Suppressor macrophage treated with lipopolysaccharide for 1 hour (primary cell): ENCODE results near the gene HJURP.

Experiments used
- DNase-seq, 3 donors: peaks; one replicate each; pipeline ENCODE4 v3.0.0-alpha.2; 2020 to 2022

Gene HJURP

GRCh38 chr2:233847248-233847898, 7.0 kb downstream of the HJURP start:
- DNase-seq = no peak

- DNase-seq = peak in 1 of 3 donors; percentile 12
These were observed 7.7 kb downstream of the HJURP start for GRCh38 chr2:233846387-233847247.

- peak in 2 of 3 donors; percentile 36 to 37 for DNase-seq
These were observed 8.9 kb downstream of the HJURP start for GRCh38 chr2:233845301-233846060.

GRCh38 chr2:233844836-233845235, 9.5 kb downstream of the HJURP start:
- no peak for DNase-seq

- no peak for DNase-seq
These were observed 10.1 kb downstream of the HJURP start for GRCh38 chr2:233844064-233844807.

- DNase-seq = no peak
These were observed 13.2 kb downstream of the HJURP start for GRCh38 chr2:233841183-233841582.

GRCh38 chr2:233840520-233840919, 13.8 kb downstream of the HJURP start:
- no peak for DNase-seq

- no peak for DNase-seq
These were observed 14.9 kb downstream of the HJURP start for GRCh38 chr2:233839447-233839820.

GRCh38 chr2:233838726-233839446, 15.4 kb downstream of the HJURP start:
- DNase-seq = no peak

- DNase-seq = no peak
These were observed 16.1 kb downstream of the HJURP start for GRCh38 chr2:233838251-233838650.

GRCh38 chr2:233837694-233838229, 16.6 kb downstream of the HJURP start:
- no peak for DNase-seq

GRCh38 chr2:233836359-233836758, 18.0 kb downstream of the HJURP start:
- DNase-seq = no peak

GRCh38 chr2:233835230-233836186, 18.8 kb downstream of the HJURP start:
- DNase-seq = no peak

GRCh38 chr2:233833345-233833744, 21.0 kb downstream of the HJURP start:
- DNase-seq = no peak

GRCh38 chr2:233832869-233833311, 21.4 kb downstream of the HJURP start:
- no peak for DNase-seq

- DNase-seq = no peak
These were observed 21.9 kb downstream of the HJURP start for GRCh38 chr2:233832414-233832813.

- no peak for DNase-seq
These were observed 22.5 kb downstream of the HJURP start for GRCh38 chr2:233831861-233832260.

GRCh38 chr2:233831011-233831721, 23.2 kb downstream of the HJURP start:
- DNase-seq = no peak

- DNase-seq = no peak
These were observed 24.1 kb downstream of the HJURP start for GRCh38 chr2:233830111-233830802.
